RCC 7860 (cell line): ENCODE data around the gene LAMA5.
A peak's percentile ranks its signal among the peaks of the same experiment; 100 is the strongest.

Experiments
- DNase-seq: peaks from one replicate; pipeline ENCODE4 v3.0.0-alpha.2; 2015; ENCODE audit warnings: low spot score
- FAIRE-seq: peaks from 2 replicates; lab custom pipeline; 2012; peaks lifted over from hg19 to GRCh38; lab: Jason Lieb, UNC

Gene LAMA5

DNA sequence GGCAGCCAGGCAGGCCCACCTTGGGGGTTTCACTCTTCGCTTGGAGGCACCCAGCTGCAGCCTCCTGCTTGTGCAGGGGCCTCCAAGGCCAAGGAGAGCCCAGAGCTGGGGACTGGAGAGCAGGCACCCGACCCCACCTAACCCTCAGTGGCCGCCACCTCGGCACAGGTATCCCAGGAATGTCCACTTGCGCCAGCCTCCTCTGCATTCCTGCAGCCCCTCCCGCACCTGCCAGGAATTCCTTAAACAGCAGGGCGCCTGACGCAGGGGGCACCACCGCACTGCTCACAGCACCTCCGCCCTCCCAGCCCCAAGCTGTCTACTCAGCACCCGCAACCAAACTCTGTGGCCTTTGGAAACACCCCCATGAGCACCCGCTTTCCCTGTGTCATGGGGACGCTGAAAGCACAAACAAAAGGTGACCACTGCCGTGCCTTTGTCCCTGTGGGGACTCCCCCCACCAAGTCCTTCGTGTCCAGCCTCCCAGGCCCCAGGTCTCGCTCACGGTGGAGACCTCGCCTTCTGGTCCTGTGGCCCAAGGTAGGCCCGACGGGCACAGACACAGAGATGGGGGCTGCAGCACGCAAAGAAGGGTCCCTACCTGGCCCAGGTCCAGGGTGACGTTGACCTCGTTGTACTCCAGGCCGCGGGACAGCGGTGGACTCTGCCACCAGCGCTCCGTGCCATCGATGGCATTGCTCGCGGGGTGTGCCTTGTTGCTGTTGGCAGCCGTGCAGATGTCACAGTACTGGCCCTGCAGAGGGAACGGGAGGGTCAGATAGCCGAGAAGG is 5.1 kb downstream of the LAMA5 start:
- FAIRE-seq (no peak), DNase-seq (no peak)

DNA sequence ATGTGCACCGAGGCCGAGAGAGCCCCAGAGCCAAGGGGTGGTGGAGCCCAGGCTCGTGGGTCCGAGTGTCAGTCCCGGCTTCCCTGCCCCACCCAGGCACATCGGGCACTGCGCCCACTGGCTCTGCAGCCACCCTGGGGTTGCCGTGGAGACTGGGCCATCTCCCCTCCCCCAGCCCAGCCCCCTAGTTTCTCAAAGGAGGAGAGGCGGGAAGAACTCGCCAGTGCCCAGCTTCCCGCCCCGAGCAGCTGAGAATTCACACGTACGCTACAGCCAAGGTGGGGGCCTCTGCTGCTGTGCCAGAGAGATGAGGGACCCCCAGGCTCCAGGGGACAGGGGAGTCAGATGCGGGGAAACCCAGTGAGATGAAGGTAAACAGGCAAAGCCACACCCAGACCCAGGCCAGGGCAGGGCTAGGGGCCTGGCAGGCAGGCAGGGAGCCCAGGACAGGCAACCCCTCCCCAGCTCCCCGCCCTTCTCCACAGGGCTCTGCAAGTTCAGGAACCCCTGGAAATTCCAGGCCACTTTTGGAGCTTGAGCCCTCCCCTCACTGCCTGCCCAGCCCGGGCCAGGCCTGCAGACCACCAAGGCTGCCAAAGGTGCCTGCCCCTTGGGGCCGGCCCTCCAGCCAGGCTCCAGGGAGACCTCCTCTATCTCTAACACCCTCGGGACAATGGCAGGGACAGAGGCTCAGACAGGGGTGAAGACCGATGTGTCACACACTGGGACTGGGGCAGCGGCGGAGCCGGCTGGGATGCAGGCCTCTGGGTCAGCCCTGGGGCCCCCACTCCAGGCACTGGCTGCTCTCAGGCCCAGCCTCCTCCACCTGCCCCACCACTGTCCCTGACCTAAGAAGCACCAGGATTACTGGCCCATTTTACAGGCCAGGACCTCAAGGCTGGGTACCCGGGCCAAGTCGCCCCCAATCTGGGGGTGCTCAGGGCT is 6.0 kb downstream of the LAMA5 start:
- no peak for FAIRE-seq
- no peak for DNase-seq

DNA sequence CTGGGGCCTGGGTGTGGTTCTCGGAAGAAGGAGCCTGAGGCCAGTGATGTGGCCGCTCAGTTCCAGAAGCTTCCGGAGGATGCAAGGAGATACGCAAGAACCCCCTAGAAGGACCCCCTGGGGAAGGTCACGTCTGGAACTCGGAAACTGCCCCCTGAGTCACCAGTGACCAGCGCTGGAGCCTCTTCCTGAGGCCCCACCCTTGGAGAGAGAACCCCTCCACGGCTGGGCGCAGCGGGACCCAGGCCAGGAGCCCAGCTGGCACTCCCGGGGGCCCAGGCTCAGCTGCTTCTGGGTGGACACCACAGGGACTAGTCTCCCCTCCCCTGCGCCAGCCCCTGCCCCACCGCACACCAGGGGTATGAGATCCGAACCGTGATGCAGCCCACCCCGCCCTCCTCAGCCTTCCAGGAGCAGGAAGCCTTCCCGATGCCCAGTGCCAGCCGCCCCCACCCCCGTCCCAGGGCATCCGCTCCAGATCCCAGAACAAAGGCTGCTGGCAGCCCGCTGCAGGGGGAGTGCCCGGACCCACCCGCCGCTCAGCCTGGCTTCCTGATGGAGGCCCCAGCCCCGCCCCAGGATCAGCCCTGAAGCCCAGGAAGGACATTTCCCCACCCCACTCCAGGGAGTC is 7.5 kb downstream of the LAMA5 start:
- FAIRE-seq: no peak
- DNase-seq: no peak

DNA sequence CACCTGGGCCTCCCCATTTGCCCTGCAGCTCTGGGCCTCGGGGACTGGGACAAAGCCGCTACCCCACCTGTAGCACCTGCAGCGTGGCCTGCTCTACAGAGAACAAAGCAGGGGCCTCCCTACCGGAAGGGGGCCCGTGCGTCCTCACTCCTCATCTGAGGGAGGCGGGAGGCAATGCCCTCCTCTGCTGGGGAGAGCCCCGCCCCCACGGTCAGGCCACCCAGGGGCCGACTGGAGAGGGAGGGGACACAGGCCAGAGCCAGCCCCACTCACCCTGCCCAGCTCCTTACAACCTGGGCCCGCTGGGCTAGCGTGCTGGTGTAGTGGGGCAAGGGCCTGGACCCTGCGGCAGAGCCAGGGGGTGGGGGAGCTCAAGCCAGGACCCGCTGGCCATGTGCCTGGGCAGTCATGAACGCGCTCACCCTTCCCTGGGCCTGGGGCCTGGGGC is 8.0 kb downstream of the LAMA5 start:
- DNase-seq (no peak), FAIRE-seq (no peak)

DNA sequence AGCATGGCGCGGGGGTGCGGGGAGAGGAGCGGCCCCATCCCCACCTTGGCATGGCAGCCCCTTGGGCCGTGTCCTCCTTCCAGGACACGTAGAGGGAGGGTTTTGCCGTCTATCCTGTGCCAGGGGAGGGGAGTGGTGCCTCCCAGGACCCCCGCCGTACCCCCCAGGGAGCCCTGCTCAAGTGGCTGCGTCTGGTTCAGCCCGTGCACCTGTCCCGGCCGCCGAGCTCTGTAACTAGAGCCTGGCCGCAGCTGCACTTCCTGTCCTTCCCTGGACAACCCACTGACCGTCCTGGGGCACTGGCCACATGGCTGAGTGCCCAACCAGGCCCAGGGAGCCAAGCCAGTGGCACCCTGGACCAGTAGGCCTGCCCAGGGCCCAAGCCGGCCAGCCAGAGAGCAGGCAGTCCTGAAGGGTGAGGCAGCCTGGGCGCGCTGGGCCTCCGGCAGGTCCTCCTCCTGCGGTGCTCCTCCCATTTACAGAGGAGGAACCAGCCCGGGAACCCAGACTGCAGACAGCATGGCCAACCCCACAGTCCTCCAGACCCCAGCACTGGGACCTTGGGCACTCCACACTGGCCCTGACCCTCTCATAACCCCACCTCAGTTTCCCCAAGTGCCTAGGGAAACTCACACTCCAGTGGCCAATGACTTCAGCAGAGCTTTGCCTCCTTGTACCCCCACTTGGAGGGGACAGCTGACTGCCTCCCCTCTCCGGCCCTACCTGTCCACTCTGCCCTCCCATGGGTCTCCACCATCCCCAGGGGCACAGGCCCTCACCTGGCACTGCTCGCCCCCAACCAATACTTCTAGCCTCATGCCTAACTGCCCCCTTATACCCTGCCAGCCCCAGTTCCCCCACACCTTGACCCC is 8.7 kb downstream of the LAMA5 start:
- DNase-seq (no peak), FAIRE-seq (peak; percentile 32)

DNA sequence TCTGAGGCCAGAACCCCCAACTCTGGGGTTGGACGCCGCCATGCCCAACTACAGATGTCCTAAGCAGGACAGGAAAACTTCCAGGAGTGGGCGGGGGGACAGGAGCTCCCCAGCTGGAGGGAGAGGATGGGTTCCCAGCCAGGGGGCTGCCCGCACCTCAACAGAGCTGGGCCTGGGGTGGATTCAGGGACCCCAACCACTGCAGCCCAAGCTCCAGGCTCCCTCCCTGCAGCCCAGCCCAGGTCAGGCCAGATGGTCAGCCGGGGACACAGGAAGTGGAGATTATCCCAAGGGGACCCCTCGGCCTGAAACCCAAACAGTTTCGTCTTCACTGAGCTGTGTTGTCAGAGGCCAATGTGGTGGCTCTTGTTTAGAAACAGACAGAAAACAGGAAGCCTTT is 9.4 kb downstream of the LAMA5 start:
- FAIRE-seq (no peak), DNase-seq (no peak)

DNA sequence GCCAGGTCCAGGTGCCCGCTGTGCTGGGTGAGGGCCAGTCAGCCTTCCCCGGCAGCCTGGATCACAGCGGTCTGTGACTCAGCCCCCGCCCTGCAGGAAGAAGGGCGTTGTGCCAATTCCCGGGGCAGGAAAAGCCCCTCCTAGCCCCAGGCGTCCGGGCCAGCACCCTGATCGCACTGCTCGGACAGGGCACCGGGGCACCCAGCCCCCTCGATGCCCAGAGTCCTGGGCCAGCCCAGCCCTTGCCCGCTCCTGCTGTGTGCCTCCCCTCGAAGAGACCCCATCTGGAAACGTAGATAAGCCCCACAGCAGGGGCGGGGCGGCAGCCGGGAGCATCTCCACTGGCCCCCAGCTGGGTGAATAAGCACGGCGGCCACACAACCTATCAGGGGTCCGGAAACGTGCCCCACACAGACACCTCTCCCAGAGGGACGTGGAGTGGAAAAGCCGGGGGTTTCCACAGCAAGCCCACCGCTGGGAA is 9.9 kb downstream of the LAMA5 start:
- FAIRE-seq (peak; percentile 82), DNase-seq (peak; percentile 70)

DNA sequence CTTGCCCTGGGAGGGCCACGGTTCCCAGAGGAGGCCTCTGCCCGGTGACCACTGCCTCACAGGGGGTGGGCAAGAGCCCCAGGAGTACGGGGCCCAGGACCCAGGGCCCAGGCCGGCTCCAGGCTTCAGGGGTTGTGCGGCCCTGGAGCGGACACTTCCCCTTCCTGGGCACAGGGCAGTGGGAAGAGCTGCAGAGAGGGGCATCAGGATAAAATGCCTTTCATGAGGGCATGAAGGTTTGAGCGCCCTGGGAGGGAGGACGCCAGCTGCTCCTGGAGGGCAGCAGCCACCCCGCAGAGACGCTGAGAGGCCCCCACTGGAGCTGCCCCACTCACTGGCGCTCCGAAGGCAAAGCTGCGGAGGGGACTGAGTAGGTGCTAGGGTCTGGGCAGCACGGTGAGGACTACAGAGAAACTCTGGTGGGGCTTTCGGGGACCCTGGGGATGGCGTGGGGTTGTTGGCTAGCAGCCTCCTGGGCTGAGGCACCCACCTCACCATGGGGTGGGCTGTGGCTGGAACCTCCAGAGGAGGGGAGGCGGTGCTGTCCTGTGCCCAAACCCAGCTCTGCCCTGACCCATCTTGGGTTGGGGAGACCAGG is 10.4 kb downstream of the LAMA5 start:
- DNase-seq (no peak), FAIRE-seq (no peak)

DNA sequence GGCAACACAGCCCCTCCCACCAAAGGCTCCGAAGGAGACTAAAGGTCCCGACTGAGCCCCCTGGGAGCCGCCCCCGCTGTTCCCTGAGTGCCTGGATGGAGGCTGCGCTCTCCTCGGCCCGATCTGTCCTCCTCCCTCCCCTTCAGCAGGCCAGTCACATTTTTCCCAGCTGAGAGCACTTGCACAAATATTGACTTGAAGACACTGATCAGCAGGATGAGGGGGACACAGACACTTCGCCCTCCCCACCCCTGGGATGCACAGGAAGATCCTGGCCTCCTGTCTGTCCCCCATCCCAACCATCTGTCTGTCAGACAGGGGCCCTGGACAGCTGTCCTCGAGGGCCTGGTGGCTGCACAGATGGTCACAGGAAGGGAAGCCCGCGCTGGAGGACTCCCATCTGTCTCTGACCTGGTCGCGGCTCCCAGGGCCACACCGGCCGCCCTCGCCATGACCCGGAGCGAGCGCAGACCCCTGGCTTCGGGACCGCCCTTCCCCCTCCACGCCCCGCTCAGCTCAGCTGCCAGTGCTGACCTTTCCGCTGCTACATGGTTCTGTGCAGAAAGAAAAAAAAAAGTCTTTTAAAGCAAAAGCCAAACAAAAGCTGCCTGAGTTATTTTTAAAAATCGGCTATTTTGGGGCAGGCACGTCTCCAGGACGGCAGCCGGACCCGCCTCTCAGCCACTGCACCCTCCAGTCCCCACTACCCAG is 11.1 kb downstream of the LAMA5 start:
- FAIRE-seq (no peak), DNase-seq (no peak)

DNA sequence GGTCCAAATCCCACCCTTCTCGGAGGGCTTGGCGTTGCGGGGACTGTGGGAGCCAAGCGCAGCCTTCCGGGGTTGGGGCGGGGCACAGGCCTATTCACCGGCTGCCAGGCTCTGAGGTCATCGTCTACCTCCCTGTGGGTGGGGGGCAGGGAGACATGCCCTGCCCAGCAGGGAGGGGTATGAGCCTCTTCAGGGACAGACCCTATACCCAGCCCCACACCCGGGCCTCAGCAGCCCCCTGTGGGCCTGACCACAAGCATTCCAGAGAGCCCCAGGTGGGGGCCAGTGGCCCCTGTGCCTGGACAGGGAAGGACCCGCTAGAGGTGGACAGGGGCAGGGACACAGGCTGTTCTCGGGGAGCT is 11.6 kb downstream of the LAMA5 start:
- DNase-seq: no peak
- FAIRE-seq: no peak

DNA sequence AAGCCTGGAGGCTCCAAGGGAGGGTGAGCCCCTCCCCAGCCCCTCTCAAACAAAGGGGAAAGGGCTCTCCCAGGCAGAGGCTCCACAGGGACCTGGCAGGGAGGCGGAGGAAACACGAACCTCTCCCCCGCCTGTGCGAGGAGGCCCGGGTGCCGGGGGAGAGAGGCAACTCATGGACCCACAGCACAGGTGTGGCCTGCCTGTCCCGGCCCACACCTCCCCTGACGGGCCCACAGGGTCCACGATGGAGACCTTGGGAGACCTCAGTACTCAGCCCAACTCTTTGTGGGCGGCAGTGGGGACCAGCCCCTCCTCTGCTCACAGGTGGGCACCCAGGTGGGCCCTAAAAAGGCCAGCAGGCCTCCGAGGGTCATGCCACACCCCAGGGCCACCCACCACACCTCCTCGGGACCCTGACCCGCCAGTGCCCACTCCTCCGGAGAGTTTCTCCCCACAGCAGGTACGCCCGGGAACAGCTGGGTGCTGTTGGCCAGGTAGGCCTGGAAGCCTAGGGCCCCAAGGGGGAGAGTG is 12.2 kb downstream of the LAMA5 start:
- DNase-seq (no peak), FAIRE-seq (no peak)

DNA sequence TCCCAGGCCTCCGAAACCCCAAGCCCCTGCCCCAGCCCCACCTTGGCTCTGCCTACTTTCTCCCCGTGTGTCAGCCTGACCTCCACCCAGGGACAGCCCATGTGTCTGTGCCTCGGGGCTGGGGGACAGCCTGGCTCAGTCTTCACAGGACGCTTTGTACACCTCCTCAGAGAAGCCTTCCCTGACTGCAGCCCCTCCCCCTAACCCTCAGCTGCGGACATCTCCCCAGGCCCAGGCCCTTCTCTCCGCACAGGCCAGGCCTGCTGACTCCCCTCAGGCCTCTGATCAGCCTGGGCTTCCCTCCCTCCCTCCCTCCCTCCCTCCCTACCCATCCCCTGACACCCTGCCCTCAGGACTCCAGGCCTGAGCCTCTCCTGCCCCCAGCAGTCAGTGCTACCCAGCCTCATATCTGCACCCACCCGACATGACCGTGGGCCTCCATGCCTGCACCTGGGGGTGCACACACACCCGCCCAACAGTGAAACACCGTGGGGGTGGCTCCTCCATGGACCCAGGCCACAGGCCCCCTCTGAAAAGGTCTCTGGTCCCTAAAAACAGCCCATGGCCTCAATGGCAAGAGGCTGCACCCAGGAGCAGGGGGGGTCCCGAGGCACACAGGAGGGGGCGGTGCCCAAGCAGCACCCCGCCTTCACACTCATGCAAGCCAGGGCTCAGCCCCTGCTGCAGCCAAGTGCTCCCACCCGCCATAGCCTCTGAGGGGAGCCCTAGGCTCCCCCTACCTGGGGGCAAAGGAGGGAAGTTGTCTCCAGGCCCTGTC is 12.9 kb downstream of the LAMA5 start:
- no peak for FAIRE-seq
- no peak for DNase-seq

DNA sequence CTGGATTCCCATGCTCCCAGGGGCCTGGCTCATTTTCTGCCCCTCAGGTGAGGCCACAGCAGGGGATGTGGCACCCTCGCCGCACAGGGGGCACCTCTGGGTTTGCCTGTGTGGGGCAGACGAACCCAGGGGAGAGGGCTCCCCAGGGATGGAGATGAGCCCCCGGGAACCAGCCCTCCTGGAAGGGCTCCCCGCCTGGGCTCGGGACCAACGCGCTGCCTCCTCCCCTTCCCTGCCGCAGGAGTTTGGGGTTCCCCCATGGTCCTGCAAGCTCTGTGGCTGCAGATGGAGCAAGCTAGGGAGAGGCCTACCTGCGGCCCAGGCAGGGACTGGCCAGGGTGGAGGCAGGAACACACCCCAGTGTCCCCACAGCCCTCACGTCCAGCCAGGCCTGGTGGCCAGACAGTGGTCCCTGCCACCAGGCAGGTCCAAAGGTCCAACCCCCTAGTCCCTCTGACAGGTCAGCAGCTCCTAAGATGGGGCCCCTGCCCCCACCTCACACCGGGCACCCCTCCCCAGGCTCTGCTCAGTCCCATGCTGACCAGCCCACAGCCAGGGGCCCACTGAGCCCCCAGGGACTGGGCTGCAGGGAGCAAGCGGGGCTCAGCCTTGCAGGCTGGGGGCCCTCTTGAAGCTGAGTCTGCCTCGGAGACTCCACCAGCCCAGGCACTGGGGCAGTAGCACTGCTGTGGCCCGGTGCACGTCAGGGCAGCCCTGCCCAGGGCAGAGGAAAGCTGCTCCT is 13.7 kb downstream of the LAMA5 start:
- no peak for FAIRE-seq
- no peak for DNase-seq

DNA sequence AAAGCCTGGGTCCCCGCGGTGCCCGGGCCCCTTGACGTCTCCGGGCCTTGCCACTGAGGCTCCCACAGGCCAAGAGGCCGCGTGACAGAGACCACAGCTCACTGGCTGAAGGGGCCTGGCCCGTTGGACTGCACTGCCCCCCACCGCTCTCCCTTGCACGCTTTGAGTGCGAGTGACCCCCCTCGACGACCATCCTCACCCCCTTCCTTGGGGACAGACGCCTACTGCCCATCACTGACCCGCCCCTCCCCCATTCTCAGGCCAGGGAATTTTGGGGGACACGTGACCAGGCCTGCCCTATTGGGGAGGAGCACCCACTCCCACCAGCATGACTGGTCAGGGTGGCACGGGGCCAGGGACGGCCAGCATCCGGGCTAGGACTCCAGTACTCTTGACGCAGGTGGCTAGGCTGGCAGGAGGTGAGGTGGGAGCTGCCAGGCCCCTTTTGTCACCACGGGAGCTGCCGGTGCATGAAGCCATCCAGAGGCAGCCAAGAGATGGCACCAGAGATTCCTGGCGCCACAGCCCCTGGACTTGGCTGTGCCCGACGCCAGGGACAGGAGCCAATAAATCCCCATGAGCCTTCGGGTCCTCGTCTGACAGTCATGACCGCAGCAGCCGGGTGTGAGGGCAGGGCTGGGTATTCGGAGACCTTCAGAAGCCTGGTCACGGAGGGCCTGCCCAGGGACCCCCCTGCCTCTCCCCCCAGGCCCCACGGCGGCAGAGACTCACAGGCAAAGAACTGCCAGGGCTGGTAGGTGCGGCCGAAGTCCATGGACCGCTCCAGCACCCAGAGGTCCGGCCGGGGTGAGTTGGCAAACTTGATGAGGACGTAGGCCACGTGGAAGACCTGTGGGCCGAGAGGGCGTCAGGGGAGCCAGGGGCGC is 14.5 kb downstream of the LAMA5 start:
- peak; percentile 86 for DNase-seq
- FAIRE-seq: peak; percentile 75

DNA sequence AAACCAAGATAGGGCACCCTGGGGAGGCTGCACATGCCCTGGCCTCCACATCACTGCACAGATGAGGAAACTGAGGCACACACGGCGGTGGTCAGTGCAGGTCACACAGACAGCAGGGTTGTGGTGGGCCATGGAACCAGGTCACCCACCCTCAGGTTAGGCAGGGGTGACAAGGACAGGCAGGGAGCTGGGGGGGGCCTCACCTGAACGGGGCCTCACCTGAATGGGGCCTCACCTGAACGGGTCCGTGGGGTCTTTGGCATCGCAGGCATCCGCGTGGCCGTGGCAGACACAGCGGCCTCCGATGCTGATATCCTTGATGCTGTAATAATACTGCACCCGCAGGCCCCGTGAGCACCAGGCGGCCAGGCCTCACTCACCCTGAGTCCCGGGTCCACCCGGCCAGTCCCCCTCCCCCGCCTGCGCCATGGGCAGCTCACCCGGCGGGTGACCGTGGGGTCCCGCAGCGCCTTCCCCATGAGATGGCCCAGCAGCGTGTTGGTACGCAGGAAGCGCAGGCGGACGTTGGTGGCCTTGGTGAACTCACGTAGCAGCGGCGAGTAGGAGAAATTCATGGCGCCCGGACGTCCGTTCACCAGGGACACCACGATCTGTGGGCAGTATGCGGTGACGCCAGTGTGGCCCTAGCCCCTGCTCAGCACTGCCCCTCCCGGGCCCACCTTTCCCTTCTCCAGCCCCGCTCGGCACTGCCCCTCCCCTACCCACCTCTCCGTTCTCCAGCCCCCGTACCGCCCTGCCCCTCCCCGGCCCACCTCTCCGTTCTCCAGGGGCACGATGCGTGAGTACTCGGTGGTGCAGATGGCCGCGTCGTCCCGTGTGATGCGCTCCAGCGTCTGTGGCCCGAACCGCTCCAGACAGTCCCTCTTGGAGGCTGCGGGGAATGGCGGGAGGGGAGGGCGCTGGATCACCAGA is 15.4 kb downstream of the LAMA5 start:
- FAIRE-seq: no peak

More for the DNA sequence above, 15.4 kb downstream of the LAMA5 start:
- DNase-seq: no peak
